ENCODE data around the gene TECTA.

- TF ChIP-seq CTCF (IDR thresholded peaks at IDR 0.05) (no peak), ZFX (IDR thresholded peaks at IDR 0.05; ENCODE audit: borderline replicate concordance) (no peak)
Measured at GRCh38 chr11:121108413-121108812, 7.4 kb downstream of the TECTA start.

All from 22Rv1 (cell line).